CD8-positive, alpha-beta memory T cell (primary cell): ENCODE data around the gene ITGA3. TPM values are rescaled to one million over a fixed set of nuclear protein-coding genes. Genes with fewer than 3 reads are reported as not detected.
A peak's percentile ranks its signal among the peaks of the same experiment; 100 is the strongest.

Experiments
- CTCF ChIA-PET: fragments of 350-600 bp; sonication (Branson Sonifier 250); formaldehyde crosslinking; loops from one replicate; lab custom pipeline; 2021; ENCODE audit warnings: antibody characterized with exemption; lab: Charles Lee
- POLR2A ChIA-PET: fragments of 350-600 bp; sonication (Branson Sonifier 250); formaldehyde crosslinking; loops from one replicate; lab custom pipeline; 2021; ENCODE audit warnings: antibody characterized with exemption; lab: Charles Lee
- DNase-seq, 5 donors: peaks; one replicate each; pipeline versions ENCODE4 v3.0.0 to v3.0.0-alpha.2; 2020 to 2022; ENCODE audit warnings: mixed read lengths in 1 of 5
- H3K27ac ChIP-seq: one replicate; pipeline ENCODE4 v1.7.0; 2013; ENCODE audit warnings: low read depth, mild to moderate bottlenecking, low read length, moderate library complexity
- H3K27me3 ChIP-seq: 2 replicates; pipeline ENCODE4 v1.7.0; 2013; ENCODE audit warnings: low read length, mild to moderate bottlenecking; ENCODE audit not compliant: insufficient read depth, poor library complexity, severe bottlenecking
- H3K36me3 ChIP-seq: 2 replicates; pipeline ENCODE4 v1.7.0; 2013; ENCODE audit warnings: mild to moderate bottlenecking, low read length, moderate library complexity; ENCODE audit not compliant: insufficient read depth
- H3K4me1 ChIP-seq: 2 replicates; pipeline ENCODE4 v1.7.0; 2013; ENCODE audit warnings: mild to moderate bottlenecking, low read length, moderate library complexity; ENCODE audit not compliant: insufficient read depth
- H3K4me3 ChIP-seq: 2 replicates; pipeline ENCODE4 v1.7.0; 2013; ENCODE audit warnings: mild to moderate bottlenecking, low read length
- H3K9me3 ChIP-seq: 2 replicates; pipeline ENCODE4 v1.7.0; 2013; ENCODE audit warnings: mild to moderate bottlenecking, low read length
- H3K27ac Mint-ChIP-seq, 8 donors: one replicate each; pipeline ENCODE4 v1.8.0; 2020 to 2021; ENCODE audit warnings: mixed read lengths in 8 of 8, mild to moderate bottlenecking in 6 of 8, inconsistent platforms in 3 of 8, moderate library complexity in 3 of 8
- H3K27me3 Mint-ChIP-seq, 2 donors: one replicate each; pipeline ENCODE4 v1.8.0; 2020 to 2021; ENCODE audit warnings: mixed read lengths in 2 of 2, mild to moderate bottlenecking in 1 of 2, moderate library complexity in 1 of 2
- H3K36me3 Mint-ChIP-seq, 3 donors: one replicate each; pipeline ENCODE4 v1.8.0; 2020 to 2021; ENCODE audit warnings: mixed read lengths in 3 of 3, inconsistent platforms in 1 of 3, mild to moderate bottlenecking in 1 of 3
- H3K4me1 Mint-ChIP-seq, 3 donors: one replicate each; pipeline ENCODE4 v1.8.0; 2020 to 2021; ENCODE audit warnings: mixed read lengths in 3 of 3, inconsistent platforms in 1 of 3, mild to moderate bottlenecking in 1 of 3
- H3K4me3 Mint-ChIP-seq, 7 donors: one replicate each; pipeline ENCODE4 v1.8.0; 2020 to 2021; ENCODE audit warnings: mixed read lengths in 7 of 7, mild to moderate bottlenecking in 6 of 7, moderate library complexity in 4 of 7, inconsistent platforms in 2 of 7
- H3K9me3 Mint-ChIP-seq, 5 donors: one replicate each; pipeline ENCODE4 v1.8.0; 2020 to 2022; ENCODE audit warnings: mixed read lengths in 5 of 5, mild to moderate bottlenecking in 3 of 5, moderate library complexity in 2 of 5, inconsistent platforms in 1 of 5
- polyA plus RNA-seq: library from polyadenylated mRNA; unstranded; fragments of 300-500 nt; fragmentation: Illumina TruSeq; gene quantifications from one replicate; pipeline ENCODE4 v1.2.3, GENCODE V29; 2021
- total RNA-seq, 2 experiments: library from RNA; stranded (reverse); gene quantifications; one replicate each; pipeline ENCODE4 v1.2.3, GENCODE V29; 2021

The ITGA3 gene
- total and polyA plus RNA-seq, 3 experiments from 2014 or later: 2.7 to 12.5 (median 11.8) TPM

GRCh38 chr17:50132104-50132794, 76.3 kb downstream of the ITGA3 start:
- peak overlapping the region; percentile 21 to 88 (median 74) for H3K27ac Mint-ChIP-seq
- H3K36me3 ChIP-seq: peaks cover 16% of the 10 kb centered on the region
- no peak for DNase-seq
- ChIA-PET CTCF (interaction anchor here (0.9 to 2.5 kb wide), 5 partner anchors 8 to 38 kb away, joined by 3 to 8 read pairs (median 5); no protein-coding TSS in a partner anchor), POLR2A (interaction anchor here (0.7 to 1.1 kb wide), 2 partner anchors 19 to 20 kb away, joined by 3 read pairs; no protein-coding TSS in a partner anchor)
- peaks cover 23 to 43% (median 32%) of the 10 kb centered on the region in 3 donors for H3K4me1 Mint-ChIP-seq
- peaks cover 9 to 33% (median 10%) of the 10 kb centered on the region in 3 donors for H3K36me3 Mint-ChIP-seq
- peaks cover 6% of the 10 kb centered on the region for H3K27me3 ChIP-seq
- no peaks in the 10 kb centered on the region for H3K9me3 Mint-ChIP-seq
- H3K4me1 ChIP-seq: peaks cover 16% of the 10 kb centered on the region
- peaks cover 7 to 15% of the 10 kb centered on the region in 2 donors for H3K27me3 Mint-ChIP-seq
- no peak overlapping the region for H3K4me3 ChIP-seq
- H3K9me3 ChIP-seq: no peaks in the 10 kb centered on the region
- no peak overlapping the region for H3K27ac ChIP-seq
- peak overlapping the region in 3 of 7 donors; percentile 25 to 82 (median 63) for H3K4me3 Mint-ChIP-seq

GRCh38 chr17:50133028-50133768, 77.3 kb downstream of the ITGA3 start:
- Mint-ChIP-seq H3K27me3 (peaks cover 7 to 11% of the 10 kb centered on the region in 2 donors), H3K9me3 (no peaks in the 10 kb centered on the region), H3K4me1 (peaks cover 17 to 46% (median 32%) of the 10 kb centered on the region in 3 donors), H3K27ac (peak overlapping the region in 4 of 8 donors; percentile 11 to 89 (median 64)), H3K36me3 (peaks cover 18 to 43% (median 19%) of the 10 kb centered on the region in 3 donors), H3K4me3 (peak overlapping the region in 1 of 7 donors; percentile 62)
- POLR2A ChIA-PET: no interaction called here
- Histone ChIP-seq H3K4me1 (peaks cover 11% of the 10 kb centered on the region), H3K4me3 (no peak overlapping the region), H3K36me3 (peaks cover 26% of the 10 kb centered on the region), H3K9me3 (no peaks in the 10 kb centered on the region), H3K27me3 (peaks cover 6% of the 10 kb centered on the region), H3K27ac (no peak overlapping the region)
- CTCF ChIA-PET: interaction anchor here (1.0 to 1.1 kb wide), 2 partner anchors 18 to 28 kb away, joined by 4 to 5 read pairs; no protein-coding TSS in a partner anchor
- DNase-seq: no peak

- no peaks in the 10 kb centered on the region for H3K9me3 ChIP-seq
Observed at GRCh38 chr17:50133769-50134099, 77.8 kb downstream of the ITGA3 start.

GRCh38 chr17:50134206-50135110, 78.5 kb downstream of the ITGA3 start:
- Mint-ChIP-seq H3K27ac (peak overlapping the region in 2 of 8 donors; percentile 63 to 74), H3K36me3 (peaks cover 22 to 56% (median 23%) of the 10 kb centered on the region in 3 donors), H3K9me3 (no peaks in the 10 kb centered on the region), H3K4me3 (no peak overlapping the region), H3K27me3 (peaks cover 1 to 5% of the 10 kb centered on the region in 2 donors), H3K4me1 (peaks cover 10 to 43% (median 30%) of the 10 kb centered on the region in 3 donors)
- Histone ChIP-seq H3K36me3 (peaks cover 38% of the 10 kb centered on the region), H3K9me3 (no peaks in the 10 kb centered on the region), H3K4me3 (no peak overlapping the region), H3K4me1 (peaks cover 10% of the 10 kb centered on the region), H3K27ac (no peak overlapping the region), H3K27me3 (no peaks in the 10 kb centered on the region)
- POLR2A ChIA-PET: no interaction called here
- DNase-seq: no peak
- CTCF ChIA-PET: interaction anchor here (2.9 kb wide), 1 partner anchor 27 kb away, joined by 17 read pairs; no protein-coding TSS in a partner anchor

More at GRCh38 chr17:50133769-50134099, 77.8 kb downstream of the ITGA3 start:
- Histone ChIP-seq H3K27ac (no peak overlapping the region), H3K36me3 (peaks cover 31% of the 10 kb centered on the region), H3K4me1 (peaks cover 7% of the 10 kb centered on the region), H3K4me3 (no peak overlapping the region), H3K27me3 (peaks cover 2% of the 10 kb centered on the region)
- Mint-ChIP-seq H3K4me1 (peaks cover 13 to 46% (median 32%) of the 10 kb centered on the region in 3 donors), H3K36me3 (peaks cover 22 to 48% (median 23%) of the 10 kb centered on the region in 3 donors), H3K4me3 (no peak overlapping the region), H3K9me3 (no peaks in the 10 kb centered on the region), H3K27me3 (peaks cover 3 to 7% of the 10 kb centered on the region in 2 donors), H3K27ac (peak overlapping the region in 2 of 8 donors; percentile 63 to 74)
- DNase-seq: no peak
- ChIA-PET CTCF (no interaction called here), POLR2A (no interaction called here)

- Mint-ChIP-seq H3K27ac (peak overlapping the region in 1 of 8 donors; percentile 82), H3K9me3 (no peaks in the 10 kb centered on the region), H3K36me3 (peaks cover 26 to 66% (median 27%) of the 10 kb centered on the region in 3 donors), H3K4me3 (no peak overlapping the region), H3K4me1 (peaks cover 19 to 50% (median 39%) of the 10 kb centered on the region in 3 donors), H3K27me3 (peaks cover 1 to 5% of the 10 kb centered on the region in 2 donors)
- Histone ChIP-seq H3K4me1 (peaks cover 20% of the 10 kb centered on the region), H3K9me3 (no peaks in the 10 kb centered on the region), H3K36me3 (peaks cover 42% of the 10 kb centered on the region), H3K4me3 (no peak overlapping the region), H3K27me3 (no peaks in the 10 kb centered on the region), H3K27ac (no peak overlapping the region)
- ChIA-PET POLR2A (no interaction called here), CTCF (interaction anchor here (1.2 to 2.9 kb wide), 3 partner anchors 11 to 26 kb away, joined by 3 to 17 read pairs (median 7); no protein-coding TSS in a partner anchor)
- no peak for DNase-seq
Observed at GRCh38 chr17:50135316-50136095, 79.6 kb downstream of the ITGA3 start.

GRCh38 chr17:50136096-50136687, 80.3 kb downstream of the ITGA3 start:
- Mint-ChIP-seq H3K4me3 (no peak overlapping the region), H3K9me3 (no peaks in the 10 kb centered on the region), H3K27ac (peak overlapping the region in 2 of 8 donors; percentile 17 to 32), H3K36me3 (peaks cover 26 to 73% (median 30%) of the 10 kb centered on the region in 3 donors), H3K27me3 (peaks cover 0 to 1% of the 10 kb centered on the region in 2 donors), H3K4me1 (peaks cover 21 to 50% (median 40%) of the 10 kb centered on the region in 3 donors)
- Histone ChIP-seq H3K9me3 (no peaks in the 10 kb centered on the region), H3K4me1 (peaks cover 22% of the 10 kb centered on the region), H3K27me3 (no peaks in the 10 kb centered on the region), H3K27ac (no peak overlapping the region), H3K36me3 (peaks cover 42% of the 10 kb centered on the region), H3K4me3 (no peak overlapping the region)
- CTCF ChIA-PET: interaction anchor here (1.2 to 2.9 kb wide), 3 partner anchors 10 to 25 kb away, joined by 3 to 17 read pairs (median 7); no protein-coding TSS in a partner anchor
- no peak for DNase-seq
- POLR2A ChIA-PET: interaction anchor here (1.0 kb wide), 1 partner anchor 13 kb away, joined by 3 read pairs; no protein-coding TSS in a partner anchor
